SK-N-SH (cell line): ENCODE measurements around the gene NAV2. TPM values are rescaled to one million over a fixed set of nuclear protein-coding genes. Genes with fewer than 3 reads are reported as not detected.
A peak's percentile ranks its signal among the peaks of the same experiment; 100 is the strongest.

Experiments
- CTCF ChIA-PET: fragments of 300-600, 350-600 bp; formaldehyde crosslinking; extraction: SDS; loops from one replicate; lab custom pipeline; 2021; lab: Yijun Ruan, JAX
- POLR2A ChIA-PET: fragments of 350-600 bp; sonication (Branson Sonifier 250); formaldehyde crosslinking; extraction: SDS; loops from one replicate; lab custom pipeline; 2020; ENCODE audit warnings: antibody characterized with exemption, inconsistent platforms; lab: Yijun Ruan, JAX
- DNase-seq: peaks from one replicate; pipeline ENCODE4 v3.0.0; 2012
- H2AFZ ChIP-seq: fragments of 200-600 bp; sonication (generic); 2 replicates; pipeline ENCODE4 v1.8.1; 2016; ENCODE audit warnings: antibody characterized with exemption, mild to moderate bottlenecking, low read depth
- H3F3A ChIP-seq: fragments of 200-600 bp; sonication (generic); replicated peaks from 2 replicates; pipeline ENCODE3; 2016; ENCODE audit warnings: antibody characterized with exemption, mild to moderate bottlenecking; ENCODE audit not compliant: insufficient read depth
- H3K27ac ChIP-seq, 2 experiments: fragments of 200-500 bp in 1 of 2; fragments of 200-600 bp in 1 of 2; sonication (Bioruptor generic) in 1 of 2; sonication (generic), shearing (Covaris generic) in 1 of 2; 2 replicates each; pipeline versions ENCODE4 v1.5.1 to v1.6.1; 2014 to 2016; ENCODE audit warnings: low read depth in 2 of 2, inconsistent platforms in 1 of 2, low read length in 1 of 2, mild to moderate bottlenecking in 1 of 2, mixed read lengths in 1 of 2
- H3K27me3 ChIP-seq: fragments of 200-600 bp; sonication (generic), shearing (Covaris generic); 2 replicates; pipeline ENCODE4 v1.6.1; 2016; ENCODE audit warnings: mixed run types; ENCODE audit not compliant: insufficient read depth
- H3K36me3 ChIP-seq, 2 experiments: fragments of 200-500 bp in 1 of 2; fragments of 200-600 bp in 1 of 2; sonication (Bioruptor generic) in 1 of 2; sonication (generic) in 1 of 2; replicated peaks in 1 of 2; 2 replicates each; pipeline versions ENCODE3 to v1.5.1; 2014 to 2016; ENCODE audit warnings: low read length in 1 of 2, mild to moderate bottlenecking in 1 of 2; ENCODE audit not compliant: insufficient read depth in 2 of 2, control insufficient read depth in 1 of 2
- H3K4me1 ChIP-seq, 2 experiments: fragments of 200-500 bp in 1 of 2; fragments of 200-600 bp in 1 of 2; sonication (Bioruptor generic) in 1 of 2; sonication (generic), shearing (Covaris generic) in 1 of 2; 2 replicates each; pipeline versions ENCODE4 v1.5.1 to v1.6.1; 2014 to 2016; ENCODE audit warnings: low read depth in 1 of 2, low read length in 1 of 2, mixed run types in 1 of 2; ENCODE audit not compliant: insufficient read depth in 2 of 2, control insufficient read depth in 1 of 2
- H3K4me2 ChIP-seq: fragments of 200-600 bp; sonication (generic), shearing (Covaris generic); 2 replicates; pipeline ENCODE4 v1.6.1; 2017; ENCODE audit warnings: mixed run types
- H3K4me3 ChIP-seq, 2 experiments: fragments of 200-500 bp in 1 of 2; fragments of 200-600 bp in 1 of 2; sonication (Bioruptor generic) in 1 of 2; sonication (generic), shearing (Covaris generic) in 1 of 2; 2 replicates each; pipeline versions ENCODE4 v1.5.1 to v1.8.1; 2014 to 2016; ENCODE audit warnings: low read depth in 2 of 2, inconsistent platforms in 1 of 2, low read length in 1 of 2, mild to moderate bottlenecking in 1 of 2, mixed read lengths in 1 of 2, moderate library complexity in 1 of 2
- H3K79me2 ChIP-seq: fragments of 200-600 bp; sonication (generic); 2 replicates; pipeline ENCODE4 v1.8.1; 2017; ENCODE audit warnings: mild to moderate bottlenecking; ENCODE audit not compliant: insufficient read depth
- H3K9ac ChIP-seq: fragments of 200-600 bp; sonication (generic); 2 replicates; pipeline ENCODE4 v1.6.1; 2017; ENCODE audit warnings: mixed run types
- H3K9me2 ChIP-seq: fragments of 200-600 bp; sonication (generic); 2 replicates; pipeline ENCODE4 v1.6.1; 2017; ENCODE audit warnings: mixed run types
- H3K9me3 ChIP-seq: fragments of 200-600 bp; sonication (generic); 2 replicates; pipeline ENCODE4 v1.6.1; 2017; ENCODE audit warnings: mixed run types, mild to moderate bottlenecking, moderate library complexity
- H4K20me1 ChIP-seq: fragments of 200-600 bp; sonication (generic); 2 replicates; pipeline ENCODE4 v1.6.1; 2017; ENCODE audit warnings: mild to moderate bottlenecking, mixed run types; ENCODE audit not compliant: insufficient read depth
- CTCF ChIP-seq: fragments of 200-600 bp; sonication (generic); IDR thresholded peaks from 2 replicates; pipeline ENCODE4 v1.6.1; 2017; ENCODE audit warnings: antibody characterized with exemption, mild to moderate bottlenecking, moderate library complexity
- ELF1 ChIP-seq: IDR thresholded peaks from 2 replicates; pipeline ENCODE4 v1.4.0; 2012
- EP300 ChIP-seq, 2 experiments: IDR thresholded peaks; 2 replicates each; pipeline versions ENCODE4 v1.4.0 to v1.6.1; 2012; ENCODE audit warnings: borderline replicate concordance in 1 of 2, low read depth in 1 of 2, low read length in 1 of 2
- EZH2phosphoT487 ChIP-seq: fragments of 200-600 bp; sonication (generic); IDR thresholded peaks from 2 replicates; pipeline ENCODE4 v1.6.1; 2017; ENCODE audit warnings: low read depth, mixed run types, mild to moderate bottlenecking, antibody characterized with exemption, moderate library complexity, borderline replicate concordance
- FOSL2 ChIP-seq: IDR thresholded peaks from 2 replicates; pipeline ENCODE4 v1.4.0; 2012; ENCODE audit warnings: low read depth, mild to moderate bottlenecking, moderate library complexity, borderline replicate concordance
- FOXJ3 ChIP-seq: sonication (generic); formaldehyde crosslinking; IDR thresholded peaks from 2 replicates; pipeline ENCODE4 v1.5.1; 2020; ENCODE audit warnings: mild to moderate bottlenecking, missing genetic modification reagents
- FOXM1 ChIP-seq: IDR thresholded peaks from 2 replicates; pipeline ENCODE4 v1.4.0; 2012; ENCODE audit warnings: low read depth, mild to moderate bottlenecking
- JUND ChIP-seq: IDR thresholded peaks from 2 replicates; pipeline ENCODE4 v1.4.0; 2012
- MAX ChIP-seq: IDR thresholded peaks from 2 replicates; pipeline ENCODE4 v1.4.0; 2012; ENCODE audit warnings: low read depth
- MEF2A ChIP-seq: IDR thresholded peaks from 2 replicates; pipeline ENCODE4 v1.4.0; 2012; ENCODE audit warnings: low read depth, borderline replicate concordance
- MXI1 ChIP-seq: IDR thresholded peaks from 2 replicates; pipeline ENCODE4 v1.6.1; 2012; ENCODE audit warnings: mild to moderate bottlenecking, low read depth, low read length, improper control_type of control experiment
- NFIC ChIP-seq: IDR thresholded peaks from 2 replicates; pipeline ENCODE4 v1.4.0; 2012; ENCODE audit warnings: borderline replicate concordance
- PBX3 ChIP-seq: IDR thresholded peaks from 2 replicates; pipeline ENCODE4; 2012
- POLR2AphosphoS5 ChIP-seq: IDR thresholded peaks from 2 replicates; pipeline ENCODE4 v1.6.1; 2012; ENCODE audit warnings: low read depth, low read length
- RAD21 ChIP-seq: IDR thresholded peaks from 2 replicates; pipeline ENCODE4 v1.6.1; 2012; ENCODE audit warnings: mild to moderate bottlenecking, low read length
- RCOR1 ChIP-seq: fragments of 150-350 bp; IDR thresholded peaks from 2 replicates; pipeline ENCODE4 v1.6.1; 2017; ENCODE audit warnings: antibody characterized with exemption, low read length
- REST ChIP-seq: IDR thresholded peaks from 2 replicates; pipeline ENCODE4 v1.6.1; 2012; ENCODE audit warnings: mild to moderate bottlenecking, low read depth, low read length, moderate library complexity
- RFX5 ChIP-seq: IDR thresholded peaks from 2 replicates; pipeline ENCODE4 v1.6.1; 2012; ENCODE audit warnings: mild to moderate bottlenecking, improper control_type of control experiment, low read length
- SIN3A ChIP-seq: IDR thresholded peaks from 2 replicates; pipeline ENCODE4 v1.6.1; 2012; ENCODE audit warnings: low read depth, mild to moderate bottlenecking, low read length, moderate library complexity, borderline replicate concordance
- SMC3 ChIP-seq: IDR thresholded peaks from 2 replicates; pipeline ENCODE4 v1.6.1; 2012; ENCODE audit warnings: low read depth, low read length, improper control_type of control experiment
- TCF12 ChIP-seq: IDR thresholded peaks from 2 replicates; pipeline ENCODE4 v1.4.0; 2012
- TEAD4 ChIP-seq: IDR thresholded peaks from 2 replicates; pipeline ENCODE4 v1.4.0; 2012; ENCODE audit warnings: mild to moderate bottlenecking, borderline replicate concordance; ENCODE audit not compliant: insufficient read depth
- USF1 ChIP-seq: IDR thresholded peaks from 2 replicates; pipeline ENCODE4 v1.4.0; 2012; ENCODE audit warnings: low read depth, borderline replicate concordance
- USF2 ChIP-seq: fragments of 150-350 bp; IDR thresholded peaks from 2 replicates; pipeline ENCODE4 v1.6.1; 2017; ENCODE audit warnings: antibody characterized with exemption, low read length, low read depth, borderline replicate concordance
- YY1 ChIP-seq: IDR thresholded peaks from 2 replicates; pipeline ENCODE4 v1.4.0; 2012; ENCODE audit warnings: low read depth, mild to moderate bottlenecking
- WGBS: methylation state at CpG from one replicate; pipeline ENCODE4 v1.1.6; 2017; ENCODE audit warnings: low lambda C conversion rate; 5-methylcytosine and 5-hydroxymethylcytosine counted together
- polyA plus RNA-seq, 3 experiments: library from polyadenylated mRNA; depleted of rRNA; stranded (reverse); fragments of >200 nt; gene quantifications; 2 replicates each; pipeline ENCODE4 v1.2.3, GENCODE V29; 2012

The NAV2 gene
- polyA plus RNA-seq, 1 of the 3 experiments (the other 2 are of a cell fraction): 26.2 TPM

- CTCF ChIA-PET: interaction anchor here (0.7 to 4.4 kb wide), 11 partner anchors 11 to 418 kb away, joined by 3 to 19 read pairs (median 4); no protein-coding TSS in a partner anchor
- H3K27me3 ChIP-seq: no peaks in the 10 kb centered on the region
- H3K9me2 ChIP-seq: no peaks in the 10 kb centered on the region
- peaks cover 29 to 54% of the 10 kb centered on the region in 2 experiments for H3K4me1 ChIP-seq
- H3K36me3 ChIP-seq: peaks cover 61 to 62% of the 10 kb centered on the region in 2 experiments
- H3K4me3 ChIP-seq: peak overlapping the region; percentile 36 to 39; a peak in 3 of 4 replicates
- no peaks in the 10 kb centered on the region for H4K20me1 ChIP-seq
- peaks cover 51% of the 10 kb centered on the region for H3F3A ChIP-seq
- H3K4me2 ChIP-seq: peak overlapping the region; percentile 67
- peaks cover 94% of the 10 kb centered on the region for H3K79me2 ChIP-seq
- peak overlapping the region; percentile 63; the same call in 1 of the 2 replicates for H3K9ac ChIP-seq
- WGBS: 34% methylated on average over 4 of the region's 4 CpGs
- DNase-seq: no peak
- TF ChIP-seq FOSL2: peak; percentile 75
- peak; percentile 51; the same call in 1 of the 2 replicates for TF ChIP-seq MAX
- TF ChIP-seq EP300 (IDR thresholded peaks at IDR 0.05; ENCODE audit: borderline replicate concordance in 1 of 2, low read depth in 1 of 2, low read length in 1 of 2): 0 out of 4 replicates have a peak, but pooled peaks of 1 of the 2 experiments have one; percentile 44
- TF ChIP-seq CTCF: no peak
- TF ChIP-seq RAD21: no peak
- TF ChIP-seq RCOR1: no peak
- peak; percentile 37; the same call in 1 of the 2 replicates for TF ChIP-seq TEAD4
- TF ChIP-seq SMC3: no peak
- TF ChIP-seq TCF12: peak; percentile 70
- no peak for TF ChIP-seq YY1
- TF ChIP-seq MEF2A: no peak
- peak; percentile 63 for TF ChIP-seq JUND
- TF ChIP-seq FOXM1: no peak
- TF ChIP-seq REST: no peak
- peak; percentile 33; the same call in 1 of the 2 replicates for TF ChIP-seq POLR2AphosphoS5
- no peak for TF ChIP-seq ELF1
- no peak for TF ChIP-seq EZH2phosphoT487
- TF ChIP-seq USF2: no peak
- TF ChIP-seq USF1: no peak
- TF ChIP-seq MXI1: no peak
- TF ChIP-seq PBX3: peak; percentile 37; the same call in 1 of the 2 replicates
- no peak for TF ChIP-seq FOXJ3 (CRISPR knock-in tag)
- no peak for TF ChIP-seq RFX5
- peak; percentile 51; the same call in 1 of the 2 replicates for TF ChIP-seq NFIC
- peak; percentile 47; the same call in 1 of the 2 replicates for TF ChIP-seq SIN3A
- TF ChIP-seq, all 33 proteins: peak for 10
- Histone ChIP-seq H3K27ac (peak overlapping the region; percentile 83 to 93), H3K9me3 (no peaks in the 10 kb centered on the region), H2AFZ (no peak overlapping the region)
- POLR2A ChIA-PET: no interaction called here
Observed at GRCh38 chr11:19935507-19935906, 222.9 kb downstream of the NAV2 start.
